Airway epithelial cell (primary cell): ENCODE measurements around the gene FBXW10. TPM values are rescaled to one million over a fixed set of nuclear protein-coding genes. Genes with fewer than 3 reads are reported as not detected.

ENCODE experiments used
- total RNA-seq: library from RNA; depleted of rRNA; stranded (reverse); fragments of >200 nt; gene quantifications from 2 replicates; pipeline ENCODE4 v1.2.3, GENCODE V29; 2015

Gene FBXW10, protein sequence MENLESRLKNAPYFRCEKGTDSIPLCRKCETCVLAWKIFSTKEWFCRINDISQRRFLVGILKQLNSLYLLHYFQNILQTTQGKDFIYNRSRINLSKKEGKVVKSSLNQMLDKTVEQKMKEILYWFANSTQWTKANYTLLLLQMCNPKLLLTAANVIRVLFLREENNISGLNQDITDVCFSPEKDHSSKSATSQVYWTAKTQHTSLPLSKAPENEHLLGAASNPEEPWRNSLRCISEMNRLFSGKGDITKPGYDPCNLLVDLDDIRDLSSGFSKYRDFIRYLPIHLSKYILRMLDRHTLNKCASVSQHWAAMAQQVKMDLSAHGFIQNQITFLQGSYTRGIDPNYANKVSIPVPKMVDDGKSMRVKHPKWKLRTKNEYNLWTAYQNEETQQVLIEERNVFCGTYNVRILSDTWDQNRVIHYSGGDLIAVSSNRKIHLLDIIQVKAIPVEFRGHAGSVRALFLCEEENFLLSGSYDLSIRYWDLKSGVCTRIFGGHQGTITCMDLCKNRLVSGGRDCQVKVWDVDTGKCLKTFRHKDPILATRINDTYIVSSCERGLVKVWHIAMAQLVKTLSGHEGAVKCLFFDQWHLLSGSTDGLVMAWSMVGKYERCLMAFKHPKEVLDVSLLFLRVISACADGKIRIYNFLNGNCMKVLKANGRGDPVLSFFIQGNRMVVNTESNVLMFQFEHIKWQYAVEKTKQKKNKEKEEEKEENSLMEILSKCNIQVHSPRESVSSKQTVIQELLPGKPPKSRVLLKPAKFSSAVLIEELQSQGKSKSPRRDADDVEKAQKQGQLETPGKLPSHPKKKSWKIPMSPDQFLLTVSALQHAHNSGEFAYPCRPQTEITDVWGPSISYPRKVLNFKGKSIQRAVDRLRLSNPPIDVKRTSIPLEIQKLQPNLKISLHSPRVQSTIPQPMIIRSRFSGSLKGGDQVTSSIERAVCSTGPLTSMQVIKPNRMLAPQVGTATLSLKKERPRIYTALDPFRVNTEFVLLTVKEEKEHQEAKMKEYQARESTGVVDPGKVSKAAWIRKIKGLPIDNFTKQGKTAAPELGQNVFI
- 0.09 TPM in 1 of 2 replicates, not detected in the other for total RNA-seq

DNA sequence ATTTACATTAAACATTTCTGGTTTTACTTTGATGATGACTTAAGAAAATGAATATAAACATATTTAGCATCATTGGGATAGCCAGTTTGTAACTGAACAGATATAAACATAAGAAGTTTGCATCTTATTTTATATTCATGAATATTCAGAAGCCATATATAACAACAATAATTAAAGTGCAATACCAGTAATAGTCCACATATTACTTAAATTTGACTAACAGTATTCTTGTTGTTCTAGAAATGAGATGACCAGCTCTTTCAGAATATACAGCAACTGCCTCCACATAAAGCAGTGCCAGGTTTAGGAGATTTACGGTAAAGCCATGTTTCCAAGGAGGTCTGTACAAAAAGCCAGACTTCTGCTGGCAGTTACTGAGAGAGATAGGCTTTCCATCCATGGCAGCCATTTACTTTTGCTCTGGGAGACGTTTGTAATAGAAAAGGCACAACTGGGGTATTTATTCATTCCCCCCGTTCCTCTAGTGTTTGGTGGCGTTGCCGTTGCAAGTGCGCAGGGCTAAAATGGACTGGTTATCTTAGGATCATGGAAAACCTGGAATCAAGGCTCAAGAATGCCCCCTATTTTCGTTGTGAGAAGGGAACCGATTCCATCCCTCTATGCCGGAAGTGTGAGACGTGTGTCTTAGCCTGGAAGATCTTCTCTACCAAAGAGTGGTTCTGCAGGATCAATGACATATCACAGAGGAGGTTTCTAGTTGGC is at the start of gene FBXW10:
TSS of gene FBXW10 (plus strand) at position 356 of the 723 bp plus-strand sequence. CDS start at position 547, 191 bp downstream.

GRCh38 chr17:18780991-18781718 is 37.3 kb downstream of the FBXW10 start, which contains the start of gene TVP23B:
Gene TVP23B, plus strand, starts transcription at chr17:18781183. Its CDS starts 111 bp downstream, at chr17:18781294.

Other genes starting within 250 kb of the FBXW10 start
- gene TBC1D28, start 99.7 kb upstream of the FBXW10 start, total RNA-seq, result not detected in 2 replicates
- gene FOXO3B, start 61.7 kb upstream of the FBXW10 start, total RNA-seq, result 2.8 and 5.9 TPM in 2 replicates
- gene TVP23B, start 37.1 kb downstream of the FBXW10 start, total RNA-seq, result 42.7 and 44.2 TPM in 2 replicates
- 30.9 and 34.6 TPM in 2 replicates for gene PRPSAP2, start 114.1 kb downstream of the FBXW10 start, total RNA-seq
- gene SLC5A10, start 208.1 kb downstream of the FBXW10 start, total RNA-seq, result 0.05 TPM in 1 of 2 replicates, not detected in the other